Gastrocnemius medialis (tissue), 4 donors: Measurements from ENCODE around the gene RFTN1.

ENCODE experiments used
- POLR2A ChIP-seq, 2 donors: fragments of 450-650 bp; IDR thresholded peaks; one replicate each; pipeline ENCODE4 v1.6.1; 2017; ENCODE audit warnings: antibody characterized with exemption in 2 of 2, mild to moderate bottlenecking in 2 of 2, moderate library complexity in 2 of 2
- TF ChIP-seq, protein P1 (sequence below), 5 experiments: fragments of 450-650 bp in 3 of 5; fragments of 200-600 bp in 2 of 5; sonication (generic) in 2 of 5; IDR thresholded peaks in 4 of 5; conservative IDR thresholded peaks in 1 of 5; 1 replicate in 4 of 5; 2 replicates in 1 of 5; pipeline ENCODE4 v1.5.1; 2016 to 2019; ENCODE audit warnings: antibody characterized with exemption in 5 of 5, mild to moderate bottlenecking in 3 of 5, moderate library complexity in 3 of 5

DNA sequence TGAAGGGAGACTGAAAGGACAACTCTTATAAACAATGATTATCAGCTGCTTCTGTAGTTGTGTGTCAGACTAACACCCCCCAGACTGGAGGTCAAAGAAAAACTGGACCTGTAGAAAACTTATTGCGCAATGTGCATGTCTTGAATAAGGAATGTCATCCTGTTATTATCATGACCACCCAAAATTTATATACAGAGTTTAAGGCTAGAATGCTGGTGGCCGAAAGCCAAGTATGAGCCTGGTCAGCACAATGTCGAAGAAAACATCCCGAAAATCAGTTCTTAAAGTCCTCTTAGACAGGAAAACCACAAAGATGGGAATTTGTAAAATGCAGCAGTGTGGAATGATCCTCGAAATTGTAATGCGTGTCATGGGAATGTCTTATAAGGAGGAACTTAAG is 29.3 kb downstream of the RFTN1 start:
- TF ChIP-seq, protein P1, sequence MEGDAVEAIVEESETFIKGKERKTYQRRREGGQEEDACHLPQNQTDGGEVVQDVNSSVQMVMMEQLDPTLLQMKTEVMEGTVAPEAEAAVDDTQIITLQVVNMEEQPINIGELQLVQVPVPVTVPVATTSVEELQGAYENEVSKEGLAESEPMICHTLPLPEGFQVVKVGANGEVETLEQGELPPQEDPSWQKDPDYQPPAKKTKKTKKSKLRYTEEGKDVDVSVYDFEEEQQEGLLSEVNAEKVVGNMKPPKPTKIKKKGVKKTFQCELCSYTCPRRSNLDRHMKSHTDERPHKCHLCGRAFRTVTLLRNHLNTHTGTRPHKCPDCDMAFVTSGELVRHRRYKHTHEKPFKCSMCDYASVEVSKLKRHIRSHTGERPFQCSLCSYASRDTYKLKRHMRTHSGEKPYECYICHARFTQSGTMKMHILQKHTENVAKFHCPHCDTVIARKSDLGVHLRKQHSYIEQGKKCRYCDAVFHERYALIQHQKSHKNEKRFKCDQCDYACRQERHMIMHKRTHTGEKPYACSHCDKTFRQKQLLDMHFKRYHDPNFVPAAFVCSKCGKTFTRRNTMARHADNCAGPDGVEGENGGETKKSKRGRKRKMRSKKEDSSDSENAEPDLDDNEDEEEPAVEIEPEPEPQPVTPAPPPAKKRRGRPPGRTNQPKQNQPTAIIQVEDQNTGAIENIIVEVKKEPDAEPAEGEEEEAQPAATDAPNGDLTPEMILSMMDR (IDR thresholded peaks at IDR 0.05 in 4 of 5, conservative IDR thresholded peaks at IDR 0.05 in 1 of 5): no peak
- TF ChIP-seq POLR2A (IDR thresholded peaks at IDR 0.05): no peak
